Esophagus squamous epithelium (tissue), 5 donors: ENCODE results near the gene RAB27B. TPM values are rescaled to one million over a fixed set of nuclear protein-coding genes. Genes with fewer than 3 reads are reported as not detected.
"Not testable (repeated sequence)": the region's sequence is repeated elsewhere in the genome, so short reads cannot be mapped to it uniquely, and the experiment has no call there.

Experiments used
- DNase-seq: peaks from one replicate; lab custom pipeline; 2025; lab: John Stamatoyannopoulos, UW
- H3K27ac ChIP-seq, 4 donors: fragments of 200-600 bp; sonication (generic); one replicate each; pipeline ENCODE4 v1.5.1; 2016 to 2019; ENCODE audit warnings: mild to moderate bottlenecking in 1 of 4
- H3K27me3 ChIP-seq, 4 donors: fragments of 200-600 bp; sonication (generic); 1 replicate in 3 of 4; 2 replicates in 1 of 4; pipeline versions ENCODE4 v1.5.1 to v1.6.0; 2017 to 2021; ENCODE audit warnings: antibody characterized with exemption in 1 of 4
- H3K36me3 ChIP-seq, 3 donors: fragments of 200-600 bp; sonication (generic); one replicate each; pipeline ENCODE4 v1.5.1; 2016 to 2019
- H3K4me1 ChIP-seq, 3 donors: fragments of 200-600 bp; sonication (generic); one replicate each; pipeline ENCODE4 v1.5.1; 2017 to 2019
- H3K4me3 ChIP-seq, 4 donors: fragments of 200-600 bp; sonication (generic); 1 replicate in 3 of 4; 2 replicates in 1 of 4; pipeline ENCODE4 v1.5.1; 2016 to 2019; ENCODE audit warnings: mild to moderate bottlenecking in 2 of 4, moderate library complexity in 1 of 4
- H3K9me3 ChIP-seq, 3 donors: fragments of 200-600 bp; sonication (generic); one replicate each; pipeline ENCODE4 v1.5.1; 2016 to 2019
- CTCF ChIP-seq, 6 experiments: fragments of 450-650 bp in 4 of 6; fragments of 200-600 bp in 2 of 6; sonication (generic) in 2 of 6; IDR thresholded peaks; one replicate each; pipeline ENCODE4 v1.5.1; 2016 to 2019; ENCODE audit warnings: antibody characterized with exemption in 6 of 6, mild to moderate bottlenecking in 4 of 6, moderate library complexity in 4 of 6
- POLR2A ChIP-seq, 4 donors: fragments of 450-650 bp; IDR thresholded peaks; one replicate each; pipeline ENCODE4 v1.6.1; 2017; ENCODE audit warnings: antibody characterized with exemption in 4 of 4, mild to moderate bottlenecking in 4 of 4, moderate library complexity in 3 of 4
- WGBS, 2 donors: methylation state at CpG; one replicate each; pipeline ENCODE4 v1.1.5; 2018; 5-methylcytosine and 5-hydroxymethylcytosine counted together
- intact Hi-C: fragments of 100-400 bp; cut with DNase I; formaldehyde crosslinking; loops from one replicate; pipeline ENCODE4 v1.15.0; 2022
- total RNA-seq, 4 donors: library from RNA; depleted of rRNA; stranded (reverse); fragments of >200 nt; gene quantifications; one replicate each; pipeline ENCODE4 v1.1.0, GENCODE V29; 2016
- donor health status: DM: yes; HTN: yes; CAD: no.

RAB27B gene
- total RNA-seq, 4 donors from 2014 or later = 17.5 to 35.9 (median 32.1) TPM

DNA sequence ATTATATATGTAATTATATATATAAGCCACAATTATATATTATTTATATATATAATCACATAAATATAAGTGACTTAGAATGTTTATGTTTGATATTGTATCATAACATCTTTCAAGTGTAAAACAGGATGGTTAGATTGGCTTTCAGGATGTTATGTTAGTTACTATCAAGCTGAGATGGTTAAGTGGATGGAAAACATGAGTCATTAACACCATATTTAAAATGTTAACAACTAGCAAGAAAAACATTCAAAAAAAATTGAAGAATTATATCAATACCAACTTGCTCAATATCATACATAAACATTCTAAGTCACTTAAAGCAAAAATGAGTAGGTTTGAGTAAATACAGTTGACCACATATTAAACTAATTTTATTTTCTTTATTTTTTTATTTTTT, 21.8 kb upstream of the RAB27B start:
- Histone ChIP-seq H3K27ac (no peak overlapping the region), H3K4me1 (no peaks in the 10 kb centered on the region), H3K9me3 (no peaks in the 10 kb centered on the region), H3K36me3 (no peaks in the 10 kb centered on the region), H3K27me3 (no peaks in the 10 kb centered on the region), H3K4me3 (no peak overlapping the region)
- intact Hi-C loops = no loop called here
- TF ChIP-seq CTCF (IDR thresholded peaks at IDR 0.05) (no peak), POLR2A (IDR thresholded peaks at IDR 0.05) (no peak)
- no peak for DNase-seq

GRCh38 chr18:54807303-54807702, 21.0 kb upstream of the RAB27B start:
- no peaks in the 10 kb centered on the region for H3K27me3 ChIP-seq
- no peak for DNase-seq
- no peaks in the 10 kb centered on the region for H3K9me3 ChIP-seq
- H3K4me3 ChIP-seq = no peak overlapping the region
- H3K4me1 ChIP-seq = no peaks in the 10 kb centered on the region
- H3K27ac ChIP-seq = no peak overlapping the region
- H3K36me3 ChIP-seq = no peaks in the 10 kb centered on the region
- TF ChIP-seq CTCF (IDR thresholded peaks at IDR 0.05) (no peak), POLR2A (IDR thresholded peaks at IDR 0.05) (no peak)
- intact Hi-C loops = no loop called here
- 38 to 42% methylated on average over 2 of the region's 2 CpGs for WGBS, 2 donors

DNA sequence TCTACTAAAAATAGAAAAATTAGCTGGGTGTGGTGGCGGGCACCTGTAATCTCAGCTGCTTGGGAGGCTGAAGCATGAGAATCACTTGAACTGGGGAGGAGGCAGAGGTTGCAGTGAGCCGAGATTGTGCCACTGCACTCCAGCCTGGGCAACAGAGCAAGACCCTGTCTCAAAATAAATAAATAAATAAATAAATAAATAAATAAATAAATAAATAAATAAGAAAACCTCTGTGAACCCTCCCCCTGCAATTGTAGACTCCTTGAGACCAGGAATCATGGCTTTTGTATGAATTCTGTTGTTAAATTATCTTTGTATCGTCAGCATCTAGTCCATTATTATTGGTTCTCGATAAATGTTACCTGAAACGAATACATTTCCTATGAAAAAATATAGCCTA, 17.6 kb upstream of the RAB27B start:
- H3K27ac ChIP-seq, H3K36me3 ChIP-seq, H3K9me3 ChIP-seq, DNase-seq, intact Hi-C loops, H3K4me1 ChIP-seq, H3K4me3 ChIP-seq, H3K27me3 ChIP-seq: not testable (repeated sequence)
- WGBS, 2 donors = 95 to 96% methylated on average over 4 to 5 of the region's 5 CpGs

GRCh38 chr18:54812885-54813284, 15.4 kb upstream of the RAB27B start:
- no peak overlapping the region for H3K27ac ChIP-seq
- 67 to 72% methylated on average over 2 of the region's 2 CpGs for WGBS, 2 donors
- no peaks in the 10 kb centered on the region for H3K36me3 ChIP-seq

GRCh38 chr18:54813305-54813704, 15.0 kb upstream of the RAB27B start:
- no peaks in the 10 kb centered on the region for H3K4me1 ChIP-seq
- WGBS, 2 donors = 75 to 100% methylated on average over 1 of the region's 1 CpG
- no peak for DNase-seq
- no peak for TF ChIP-seq CTCF (IDR thresholded peaks at IDR 0.05)
- no peak for TF ChIP-seq POLR2A (IDR thresholded peaks at IDR 0.05)
- H3K27ac ChIP-seq = no peak overlapping the region
- H3K27me3 ChIP-seq = no peaks in the 10 kb centered on the region
- intact Hi-C loops = no loop called here
- no peaks in the 10 kb centered on the region for H3K36me3 ChIP-seq
- H3K4me3 ChIP-seq = no peak overlapping the region
- no peaks in the 10 kb centered on the region for H3K9me3 ChIP-seq

More at GRCh38 chr18:54812885-54813284, 15.4 kb upstream of the RAB27B start:
- TF ChIP-seq CTCF (IDR thresholded peaks at IDR 0.05) (no peak), POLR2A (IDR thresholded peaks at IDR 0.05) (no peak)
- Histone ChIP-seq H3K27me3 (no peaks in the 10 kb centered on the region), H3K4me3 (no peak overlapping the region), H3K9me3 (no peaks in the 10 kb centered on the region), H3K4me1 (no peaks in the 10 kb centered on the region)
- intact Hi-C loops = no loop called here
- DNase-seq = no peak

GRCh38 chr18:54813977-54814565, 14.2 kb upstream of the RAB27B start:
- Histone ChIP-seq H3K9me3 (no peaks in the 10 kb centered on the region), H3K27me3 (no peaks in the 10 kb centered on the region), H3K36me3 (no peaks in the 10 kb centered on the region), H3K4me1 (no peaks in the 10 kb centered on the region), H3K4me3 (no peak overlapping the region), H3K27ac (no peak overlapping the region)
- intact Hi-C loops = no loop called here
- TF ChIP-seq CTCF (IDR thresholded peaks at IDR 0.05) (no peak), POLR2A (IDR thresholded peaks at IDR 0.05) (no peak)
- DNase-seq = no peak
- WGBS, 2 donors = 10 to 18% methylated on average over 1 of the region's 1 CpG
